Activated CD4-positive, alpha-beta T cell treated with anti-CD3 and anti-CD28 coated beads for 36 hours (primary cell): ENCODE results near the gene KBTBD8. TPM values are rescaled to one million over a fixed set of nuclear protein-coding genes. Genes with fewer than 3 reads are reported as not detected.

Experiments used
- ATAC-seq: fragments of 200-7000 bp; cut with Tn5 transposase; one replicate; pipeline ENCODE4 v1.10.0; 2021; ENCODE audit warnings: mild to moderate bottlenecking, moderate library complexity
- CTCF ChIA-PET: fragments of 350-600 bp; sonication (Branson Sonifier 250); formaldehyde crosslinking; loops from one replicate; lab custom pipeline; 2021; ENCODE audit warnings: antibody characterized with exemption; lab: Charles Lee
- POLR2A ChIA-PET: fragments of 350-600 bp; sonication (Branson Sonifier 250); formaldehyde crosslinking; loops from one replicate; lab custom pipeline; 2021; ENCODE audit warnings: antibody characterized with exemption, inconsistent platforms; lab: Charles Lee
- DNase-seq: peaks from one replicate; pipeline ENCODE4 v3.0.0-alpha.2; 2020
- H3K27ac Mint-ChIP-seq: one replicate; pipeline ENCODE4 v1.8.0; 2021; ENCODE audit warnings: mixed read lengths
- H3K27me3 Mint-ChIP-seq: one replicate; pipeline ENCODE4 v1.8.0; 2021; ENCODE audit warnings: mixed read lengths
- H3K36me3 Mint-ChIP-seq: one replicate; pipeline ENCODE4 v1.8.0; 2021; ENCODE audit warnings: low read depth, mixed read lengths
- H3K4me1 Mint-ChIP-seq: one replicate; pipeline ENCODE4 v1.8.0; 2021; ENCODE audit warnings: mixed read lengths
- H3K4me3 Mint-ChIP-seq: one replicate; pipeline ENCODE4 v1.8.0; 2021; ENCODE audit warnings: mild to moderate bottlenecking, moderate library complexity, mixed read lengths
- H3K9me3 Mint-ChIP-seq: one replicate; pipeline ENCODE4 v1.8.0; 2021; ENCODE audit warnings: low read depth, mixed read lengths
- intact Hi-C, 2 experiments: fragments of 100-400 bp; cut with DNase I in 1 of 2; cut with micrococcal nuclease in 1 of 2; formaldehyde crosslinking; loops; one replicate each; pipeline versions ENCODE4 v1.14.2 to v1.15.1; 2022 to 2024; cut with DNase I, micrococcal nuclease
- total RNA-seq, 2 experiments: library from RNA; stranded (reverse); gene quantifications; one replicate each; pipeline ENCODE4 v1.2.3, GENCODE V29; 2021

Gene KBTBD8, protein sequence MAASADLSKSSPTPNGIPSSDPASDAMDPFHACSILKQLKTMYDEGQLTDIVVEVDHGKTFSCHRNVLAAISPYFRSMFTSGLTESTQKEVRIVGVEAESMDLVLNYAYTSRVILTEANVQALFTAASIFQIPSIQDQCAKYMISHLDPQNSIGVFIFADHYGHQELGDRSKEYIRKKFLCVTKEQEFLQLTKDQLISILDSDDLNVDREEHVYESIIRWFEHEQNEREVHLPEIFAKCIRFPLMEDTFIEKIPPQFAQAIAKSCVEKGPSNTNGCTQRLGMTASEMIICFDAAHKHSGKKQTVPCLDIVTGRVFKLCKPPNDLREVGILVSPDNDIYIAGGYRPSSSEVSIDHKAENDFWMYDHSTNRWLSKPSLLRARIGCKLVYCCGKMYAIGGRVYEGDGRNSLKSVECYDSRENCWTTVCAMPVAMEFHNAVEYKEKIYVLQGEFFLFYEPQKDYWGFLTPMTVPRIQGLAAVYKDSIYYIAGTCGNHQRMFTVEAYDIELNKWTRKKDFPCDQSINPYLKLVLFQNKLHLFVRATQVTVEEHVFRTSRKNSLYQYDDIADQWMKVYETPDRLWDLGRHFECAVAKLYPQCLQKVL
- total RNA-seq, result 1 to 10 TPM; 8.3 to 9.2 TPM

DNA sequence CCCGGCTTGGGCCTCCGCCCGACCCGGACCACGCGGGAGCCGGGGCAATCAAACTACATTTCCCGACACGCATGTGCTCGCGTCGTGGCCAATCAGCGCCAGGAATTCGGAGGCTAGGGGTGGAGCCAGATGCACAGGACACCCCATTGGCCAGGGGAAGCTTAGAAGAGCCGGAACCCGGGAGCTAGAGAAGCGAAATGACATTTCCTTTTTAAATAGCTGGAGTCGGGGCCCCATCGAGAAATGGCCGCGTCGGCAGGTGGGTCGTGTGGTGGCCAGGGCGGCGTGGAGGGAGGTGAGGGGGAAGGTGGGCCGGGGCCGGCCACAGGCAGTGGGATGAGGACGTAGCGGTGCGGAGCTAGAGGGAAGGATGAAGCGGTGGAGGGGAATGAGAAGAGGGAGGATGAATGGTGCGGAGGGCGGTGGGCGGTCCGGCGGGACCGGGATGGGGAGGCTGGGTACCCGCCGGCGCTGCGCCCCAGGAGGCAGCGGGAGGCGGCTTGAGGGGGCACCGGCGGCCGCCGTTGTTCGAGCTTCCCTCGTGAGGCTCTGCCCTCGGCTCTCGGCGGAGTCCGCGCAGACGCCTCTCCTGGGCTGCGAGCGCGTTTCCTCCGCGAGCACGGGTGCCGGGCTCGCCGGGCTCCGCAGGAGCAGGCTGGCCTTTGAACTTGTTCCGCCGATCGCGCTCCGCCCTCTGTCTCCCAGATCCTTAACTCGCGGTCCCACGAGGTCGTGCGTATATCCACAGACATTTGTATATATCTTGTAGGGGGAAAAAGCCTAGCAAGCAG is at the start of gene KBTBD8:
TSS of gene KBTBD8 (plus strand) at position 195 of the 791 bp plus-strand sequence. CDS start at position 244, 49 bp downstream.
- Mint-ChIP-seq H3K36me3 (peaks cover 14% of the 10 kb centered on the region), H3K27me3 (peaks cover 7% of the 10 kb centered on the region), H3K9me3 (no peaks in the 10 kb centered on the region), H3K27ac (peak within 1 kb of the TSS; percentile 92), H3K4me3 (peak within 1 kb of the TSS; percentile 88), H3K4me1 (peaks cover 30% of the 10 kb centered on the region)
- ChIA-PET CTCF (interaction anchor here (0.6 to 3.1 kb wide), 12 partner anchors 7 to 1854 kb away, joined by 3 to 26 read pairs (median 3); no protein-coding TSS in a partner anchor), POLR2A (interaction anchor here (0.8 to 1.4 kb wide), 3 partner anchors 11 to 657 kb away, joined by 5 to 7 read pairs (median 7); partner anchors contain the start of gene SUCLG2)
- peak; percentile 95 for ATAC-seq
- intact Hi-C loops, result loop anchor here (1.0 to 5.0 kb wide), 11 partner anchors 26 to 1251 kb away; partner anchors contain the start of genes LRIG1 (in 1 of the 2), SLC25A26 (in 1 of the 2) and SUCLG2 (in 1 of the 2)
- DNase-seq, result peak; percentile 98

DNA sequence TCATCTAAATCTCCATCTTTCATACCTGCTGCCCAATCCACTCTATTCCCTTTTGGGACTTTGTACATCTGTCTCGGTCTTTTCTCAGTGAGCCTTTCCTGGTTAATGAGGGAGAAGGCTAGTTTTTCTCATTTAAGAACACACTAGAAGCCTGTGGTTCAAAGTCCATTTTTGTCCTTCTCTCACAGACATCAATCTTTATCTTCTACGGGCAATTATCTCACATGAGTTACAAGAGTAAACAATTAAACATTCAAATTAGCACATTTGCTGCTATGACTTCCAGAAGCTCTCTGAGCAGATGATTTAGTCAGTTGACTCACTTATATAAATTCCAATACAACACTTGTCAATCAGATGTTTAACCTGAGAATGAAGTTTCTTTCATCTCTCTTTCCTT is 49.3 kb upstream of the KBTBD8 start:
- ATAC-seq (no peak), DNase-seq (no peak)
- Mint-ChIP-seq H3K36me3 (no peaks in the 10 kb centered on the region), H3K9me3 (no peaks in the 10 kb centered on the region), H3K4me1 (no peaks in the 10 kb centered on the region), H3K27ac (no peak overlapping the region), H3K27me3 (peaks cover 3% of the 10 kb centered on the region), H3K4me3 (no peak overlapping the region)
- ChIA-PET CTCF (no interaction called here), POLR2A (no interaction called here)
- intact Hi-C loops, result no loop called here

DNA sequence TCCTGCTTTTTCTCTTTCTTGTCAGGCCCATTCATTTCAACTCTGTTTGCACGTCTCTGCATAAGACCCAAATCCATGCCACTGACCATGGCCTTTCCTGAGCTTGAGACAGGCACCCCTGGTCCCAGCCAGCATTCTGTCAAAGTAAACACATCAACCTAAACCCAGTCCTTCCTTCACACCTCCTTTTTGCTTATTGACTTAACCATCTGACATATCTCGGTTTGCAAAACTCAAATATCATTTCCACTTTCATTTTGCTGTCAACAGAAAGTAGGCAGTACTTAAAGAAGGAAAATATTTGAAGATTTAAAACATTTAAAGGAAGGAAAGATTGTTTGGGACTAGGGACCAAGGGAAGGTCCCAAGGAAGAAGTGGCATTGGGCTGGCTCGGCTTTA is 48.2 kb upstream of the KBTBD8 start:
- ChIA-PET CTCF (no interaction called here), POLR2A (no interaction called here)
- Mint-ChIP-seq H3K9me3 (no peaks in the 10 kb centered on the region), H3K4me1 (no peaks in the 10 kb centered on the region), H3K27me3 (peaks cover 3% of the 10 kb centered on the region), H3K4me3 (no peak overlapping the region), H3K36me3 (no peaks in the 10 kb centered on the region), H3K27ac (no peak overlapping the region)
- no peak for DNase-seq
- intact Hi-C loops, result no loop called here
- ATAC-seq, result no peak

DNA sequence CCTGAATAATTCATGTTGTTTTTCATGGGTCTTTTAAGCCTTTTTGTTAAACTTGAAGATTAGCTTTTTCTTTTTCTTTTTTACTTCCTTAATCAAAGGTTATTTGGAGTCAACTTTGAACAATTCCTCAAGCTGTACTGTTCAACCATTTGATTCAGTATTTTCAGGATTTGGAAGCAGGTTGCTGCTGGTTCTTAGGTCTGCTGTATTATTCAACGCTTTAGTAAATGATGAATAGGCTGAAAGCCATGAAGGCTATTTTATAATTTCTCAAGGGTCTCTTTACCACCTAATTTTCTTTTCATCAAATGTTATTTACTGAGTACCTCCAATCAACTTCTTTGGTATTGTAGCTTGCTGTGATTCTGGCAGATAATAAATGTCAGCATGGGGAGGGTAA is 45.8 kb upstream of the KBTBD8 start:
- Mint-ChIP-seq H3K27ac (no peak overlapping the region), H3K9me3 (no peaks in the 10 kb centered on the region), H3K4me3 (no peak overlapping the region), H3K36me3 (no peaks in the 10 kb centered on the region), H3K27me3 (peaks cover 4% of the 10 kb centered on the region), H3K4me1 (no peaks in the 10 kb centered on the region)
- ATAC-seq (no peak), DNase-seq (no peak)
- POLR2A ChIA-PET, result no interaction called here
- CTCF ChIA-PET, result interaction anchor here (3.0 kb wide), 1 partner anchor 20 kb away, joined by 13 read pairs; no protein-coding TSS in a partner anchor
- intact Hi-C loops, result no loop called here

DNA sequence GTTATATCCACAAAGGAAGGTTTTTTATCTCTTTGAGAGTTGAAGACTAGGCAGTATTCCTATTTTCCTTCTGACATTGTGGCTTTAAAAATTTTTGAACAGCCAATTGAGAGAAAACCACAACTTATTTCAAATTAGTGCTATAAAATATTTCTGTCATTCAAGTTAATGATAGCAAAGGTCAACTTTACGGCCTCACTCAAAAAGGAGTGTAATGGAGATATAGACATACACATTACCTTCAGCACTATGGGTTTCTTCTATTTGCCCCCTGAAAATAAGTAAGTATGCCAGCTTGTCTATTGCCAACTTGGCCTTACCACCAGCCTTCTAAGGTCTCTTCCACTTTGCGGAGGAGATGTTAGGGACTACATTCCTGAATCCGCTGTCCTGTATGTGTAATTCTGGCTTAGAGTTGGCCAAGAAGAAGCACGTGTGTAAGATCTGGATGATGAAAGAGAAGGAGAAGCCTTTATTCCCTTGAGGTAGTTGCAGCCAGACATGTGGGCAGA is 44.1 kb upstream of the KBTBD8 start:
- POLR2A ChIA-PET, result no interaction called here
- CTCF ChIA-PET, result interaction anchor here (0.5 to 3.0 kb wide), 4 partner anchors 16 to 1993 kb away, joined by 3 to 13 read pairs (median 4); no protein-coding TSS in a partner anchor
- no peak overlapping the region for H3K4me3 Mint-ChIP-seq
- no peaks in the 10 kb centered on the region for H3K36me3 Mint-ChIP-seq
- DNase-seq (no peak), ATAC-seq (no peak)
- peaks cover 7% of the 10 kb centered on the region for H3K27me3 Mint-ChIP-seq
- no peak overlapping the region for H3K27ac Mint-ChIP-seq
- no peaks in the 10 kb centered on the region for H3K4me1 Mint-ChIP-seq
- no peaks in the 10 kb centered on the region for H3K9me3 Mint-ChIP-seq
- intact Hi-C loops, result no loop called here

DNA sequence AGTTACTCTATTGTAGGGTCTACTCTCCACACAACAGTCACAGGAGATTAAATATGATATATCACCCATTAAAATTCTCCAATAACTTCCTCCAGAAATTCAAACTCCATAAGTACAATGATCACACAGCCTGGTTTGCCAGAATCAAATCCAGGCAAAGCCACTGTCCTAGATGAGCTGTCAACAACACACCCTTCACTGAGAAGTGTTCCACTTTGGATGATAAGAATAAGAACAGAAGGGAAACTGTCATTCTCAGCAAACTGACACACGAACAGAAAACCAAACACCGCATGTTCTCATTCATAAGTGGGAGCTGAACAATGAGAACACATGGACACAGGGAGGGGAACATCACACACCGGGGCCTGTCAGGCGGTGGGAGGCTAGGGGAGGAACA is 41.4 kb upstream of the KBTBD8 start:
- intact Hi-C loops, result no loop called here
- Mint-ChIP-seq H3K27me3 (peaks cover 7% of the 10 kb centered on the region), H3K4me1 (no peaks in the 10 kb centered on the region), H3K36me3 (no peaks in the 10 kb centered on the region), H3K9me3 (no peaks in the 10 kb centered on the region), H3K27ac (no peak overlapping the region), H3K4me3 (no peak overlapping the region)
- CTCF ChIA-PET, result interaction anchor here (1.3 kb wide), 1 partner anchor 18 kb away, joined by 3 read pairs; no protein-coding TSS in a partner anchor
- ATAC-seq (no peak), DNase-seq (no peak)
- POLR2A ChIA-PET, result no interaction called here

DNA sequence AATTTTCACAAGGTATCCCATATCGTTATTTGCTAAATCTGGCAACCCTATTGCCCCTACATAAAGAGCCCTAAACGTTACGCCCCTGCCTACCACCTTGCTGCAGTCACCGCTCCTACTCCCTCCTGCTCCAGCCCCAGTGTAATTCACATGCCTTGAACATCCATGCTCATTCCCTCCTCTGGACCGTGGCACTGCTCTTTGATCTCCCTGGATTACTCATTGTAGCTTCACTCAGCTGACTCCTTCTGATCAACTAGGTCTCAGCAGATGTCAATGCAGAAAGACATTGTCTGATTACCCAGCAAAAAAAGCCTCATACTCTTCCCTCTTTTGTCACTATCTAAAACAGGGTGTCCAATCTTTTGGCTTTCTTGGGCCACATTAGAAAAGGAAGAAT is 40.7 kb upstream of the KBTBD8 start:
- Mint-ChIP-seq H3K4me1 (no peaks in the 10 kb centered on the region), H3K36me3 (no peaks in the 10 kb centered on the region), H3K4me3 (no peak overlapping the region), H3K27me3 (peaks cover 10% of the 10 kb centered on the region), H3K9me3 (no peaks in the 10 kb centered on the region), H3K27ac (no peak overlapping the region)
- intact Hi-C loops, result no loop called here
- DNase-seq (no peak), ATAC-seq (no peak)
- ChIA-PET POLR2A (no interaction called here), CTCF (interaction anchor here (0.6 to 1.3 kb wide), 2 partner anchors 11 to 19 kb away, joined by 3 read pairs; no protein-coding TSS in a partner anchor)

DNA sequence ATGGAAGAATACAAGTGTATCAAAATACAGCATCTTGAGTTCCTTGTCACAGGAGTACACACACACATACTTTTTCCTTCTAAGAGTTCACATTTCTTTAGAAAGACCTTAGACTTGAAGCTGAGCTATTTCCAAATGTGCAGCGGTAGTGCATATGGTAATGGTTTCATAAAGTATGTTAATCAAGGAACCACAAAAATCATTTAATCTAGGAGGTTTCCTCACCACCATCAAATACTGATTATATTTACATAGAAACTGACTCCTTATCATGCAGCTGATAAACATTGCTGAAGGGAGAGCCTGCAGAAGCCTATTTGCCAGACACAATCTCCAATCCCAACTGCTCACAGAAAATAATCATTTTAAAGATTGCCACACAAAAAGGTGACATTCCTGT is 40.0 kb upstream of the KBTBD8 start:
- no peaks in the 10 kb centered on the region for H3K4me1 Mint-ChIP-seq

DNA sequence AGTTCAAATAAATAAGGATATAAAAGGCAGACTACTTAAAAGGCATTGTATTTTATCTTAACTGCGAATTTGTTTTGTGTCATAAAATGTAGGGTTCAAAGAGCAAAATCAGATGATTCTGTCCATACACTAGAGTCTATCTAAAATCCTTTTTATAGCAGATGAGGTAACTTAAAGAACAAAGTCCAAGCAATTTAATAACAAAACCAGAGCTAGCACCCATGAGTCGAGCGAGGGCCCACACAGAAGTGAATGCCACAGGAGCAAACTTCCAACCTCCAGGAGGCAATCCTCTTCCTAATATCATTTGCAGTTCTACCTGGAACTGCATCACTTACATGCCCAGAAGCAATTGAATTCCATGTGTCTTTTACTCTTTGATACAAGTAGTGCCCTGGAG is 35.4 kb upstream of the KBTBD8 start:
- DNase-seq, result no peak
- Mint-ChIP-seq H3K36me3 (no peaks in the 10 kb centered on the region), H3K4me1 (no peaks in the 10 kb centered on the region), H3K9me3 (no peaks in the 10 kb centered on the region), H3K4me3 (no peak overlapping the region), H3K27ac (no peak overlapping the region), H3K27me3 (peaks cover 22% of the 10 kb centered on the region)
- no peak for ATAC-seq
- POLR2A ChIA-PET, result no interaction called here
- intact Hi-C loops, result no loop called here
- CTCF ChIA-PET, result interaction anchor here (1.2 kb wide), 1 partner anchor 10 kb away, joined by 4 read pairs; no protein-coding TSS in a partner anchor

More for the DNA sequence above, 40.0 kb upstream of the KBTBD8 start:
- DNase-seq, result no peak
- POLR2A ChIA-PET, result no interaction called here
- CTCF ChIA-PET, result interaction anchor here (0.6 to 1.3 kb wide), 3 partner anchors 10 to 20 kb away, joined by 3 to 4 read pairs (median 3); no protein-coding TSS in a partner anchor
- no peak overlapping the region for H3K27ac Mint-ChIP-seq
- no peaks in the 10 kb centered on the region for H3K9me3 Mint-ChIP-seq
- H3K36me3 Mint-ChIP-seq, result no peaks in the 10 kb centered on the region
- H3K27me3 Mint-ChIP-seq, result peaks cover 12% of the 10 kb centered on the region
- ATAC-seq, result no peak
- intact Hi-C loops, result no loop called here
- no peak overlapping the region for H3K4me3 Mint-ChIP-seq

DNA sequence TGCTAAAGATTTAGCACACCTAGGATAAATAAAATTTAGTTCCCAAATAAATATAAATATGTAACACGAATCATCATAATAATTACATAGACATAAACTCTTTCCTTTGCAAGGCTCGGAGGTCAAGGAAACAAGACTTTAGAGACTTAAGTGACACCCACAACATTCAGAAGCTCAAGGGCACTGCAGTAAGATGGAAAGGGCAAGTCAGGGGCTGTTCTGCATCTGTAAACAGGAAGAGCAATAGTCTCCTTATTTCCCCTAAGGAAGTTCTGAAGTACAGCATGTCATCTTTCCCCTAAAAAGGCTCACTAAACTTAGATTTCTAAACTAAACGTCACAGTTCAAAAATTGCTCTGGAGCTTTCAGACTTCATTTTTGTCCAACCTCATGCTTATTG is 26.9 kb upstream of the KBTBD8 start:
- ChIA-PET POLR2A (no interaction called here), CTCF (interaction anchor here (0.5 to 4.1 kb wide), 22 partner anchors 13 to 1907 kb away, joined by 3 to 30 read pairs (median 7); partner anchors contain the start of gene KBTBD8)
- ATAC-seq (no peak), DNase-seq (no peak)
- intact Hi-C loops, result loop anchor here (5.0 to 10.0 kb wide), 6 partner anchors 61 to 1921 kb away; no protein-coding TSS in a partner anchor
- Mint-ChIP-seq H3K36me3 (no peaks in the 10 kb centered on the region), H3K27ac (no peak overlapping the region), H3K27me3 (peaks cover 4% of the 10 kb centered on the region), H3K9me3 (no peaks in the 10 kb centered on the region), H3K4me3 (peak overlapping the region; percentile 69), H3K4me1 (peaks cover 13% of the 10 kb centered on the region)
